WTC11 (cell line): ENCODE results near the gene GALNTL6.

Source experiments
- CREM ChIP-seq: sonication (generic); formaldehyde crosslinking; IDR thresholded peaks from 2 replicates; pipeline ENCODE4 v1.8.1; 2022; ENCODE audit warnings: mild to moderate bottlenecking, missing genetic modification reagents, moderate library complexity
- CTCF ChIP-seq: fragments of 200-600 bp; IDR thresholded peaks from 2 replicates; pipeline ENCODE4 v1.8.0; 2022; ENCODE audit warnings: antibody characterized with exemption
- ETV6 ChIP-seq: sonication (generic); formaldehyde crosslinking; IDR thresholded peaks from 2 replicates; pipeline ENCODE4 v1.8.1; 2022; ENCODE audit warnings: mild to moderate bottlenecking, missing genetic modification reagents
- FOXK1 ChIP-seq: sonication (generic); formaldehyde crosslinking; IDR thresholded peaks from 2 replicates; pipeline ENCODE4 v1.8.0; 2022; ENCODE audit warnings: mild to moderate bottlenecking, moderate library complexity, missing genetic modification reagents

GRCh38 chr4:172308078-172308477, 494.9 kb downstream of the GALNTL6 start:
- TF ChIP-seq CREM (CRISPR knock-in tag) (no peak), ETV6 (CRISPR knock-in tag) (no peak), CTCF (no peak), FOXK1 (CRISPR knock-in tag) (no peak)
